Neutrophil (primary cell): ENCODE measurements around the gene ARID5B.

Source experiments
- H3K27ac ChIP-seq: fragments of 200-600 bp; sonication (generic); 2 replicates; pipeline ENCODE4 v1.5.1; 2016; ENCODE audit warnings: mild to moderate bottlenecking, moderate library complexity
- H3K27me3 ChIP-seq: fragments of 200-600 bp; sonication (generic); 2 replicates; pipeline ENCODE4 v1.6.0; 2016; ENCODE audit warnings: mild to moderate bottlenecking
- H3K36me3 ChIP-seq: fragments of 200-600 bp; sonication (generic); 2 replicates; pipeline ENCODE4 v1.5.1; 2017
- H3K4me1 ChIP-seq, 2 experiments: fragments of 200-600 bp in 1 of 2; sonication (generic) in 1 of 2; 1 replicate in 1 of 2; 2 replicates in 1 of 2; pipeline versions ENCODE4 v1.5.1 to v1.6.1; 2013 to 2016; ENCODE audit warnings: low read depth in 1 of 2, low read length in 1 of 2, mild to moderate bottlenecking in 1 of 2, moderate library complexity in 1 of 2; ENCODE audit not compliant: control insufficient read depth in 1 of 2, insufficient read depth in 1 of 2
- H3K4me3 ChIP-seq, 2 experiments: fragments of 200-600 bp in 1 of 2; sonication (generic) in 1 of 2; 1 replicate in 1 of 2; 2 replicates in 1 of 2; pipeline ENCODE4 v1.5.1; 2013 to 2016; ENCODE audit warnings: low read depth in 1 of 2, low read length in 1 of 2, mild to moderate bottlenecking in 1 of 2, moderate library complexity in 1 of 2
- H3K9me3 ChIP-seq: fragments of 200-600 bp; sonication (generic); 2 replicates; pipeline ENCODE4 v1.5.1; 2016
- CTCF ChIP-seq: fragments of 200-600 bp; sonication (generic); IDR thresholded peaks from 2 replicates; pipeline ENCODE4 v1.5.1; 2016; ENCODE audit warnings: antibody characterized with exemption

ARID5B gene

GRCh38 chr10:62093863-62094291, 192.4 kb downstream of the ARID5B start:
- Histone ChIP-seq H3K36me3 (no peaks in the 10 kb centered on the region), H3K4me3 (no peak overlapping the region), H3K9me3 (no peaks in the 10 kb centered on the region), H3K4me1 (no peaks in the 10 kb centered on the region), H3K27ac (no peak overlapping the region), H3K27me3 (no peaks in the 10 kb centered on the region)
- TF ChIP-seq CTCF, result no peak

- TF ChIP-seq CTCF, result no peak
- Histone ChIP-seq H3K27ac (no peak overlapping the region), H3K36me3 (no peaks in the 10 kb centered on the region)
Measured at GRCh38 chr10:62095181-62096122, 194.0 kb downstream of the ARID5B start.

GRCh38 chr10:62096256-62096933, 194.9 kb downstream of the ARID5B start:
- no peak for TF ChIP-seq CTCF
- Histone ChIP-seq H3K27ac (no peak overlapping the region), H3K36me3 (no peaks in the 10 kb centered on the region), H3K9me3 (no peaks in the 10 kb centered on the region), H3K27me3 (no peaks in the 10 kb centered on the region), H3K4me1 (no peaks in the 10 kb centered on the region), H3K4me3 (no peak overlapping the region)

More at GRCh38 chr10:62095181-62096122, 194.0 kb downstream of the ARID5B start:
- H3K4me3 ChIP-seq, result no peak overlapping the region
- no peaks in the 10 kb centered on the region for H3K27me3 ChIP-seq
- no peaks in the 10 kb centered on the region for H3K4me1 ChIP-seq
- no peaks in the 10 kb centered on the region for H3K9me3 ChIP-seq

DNA sequence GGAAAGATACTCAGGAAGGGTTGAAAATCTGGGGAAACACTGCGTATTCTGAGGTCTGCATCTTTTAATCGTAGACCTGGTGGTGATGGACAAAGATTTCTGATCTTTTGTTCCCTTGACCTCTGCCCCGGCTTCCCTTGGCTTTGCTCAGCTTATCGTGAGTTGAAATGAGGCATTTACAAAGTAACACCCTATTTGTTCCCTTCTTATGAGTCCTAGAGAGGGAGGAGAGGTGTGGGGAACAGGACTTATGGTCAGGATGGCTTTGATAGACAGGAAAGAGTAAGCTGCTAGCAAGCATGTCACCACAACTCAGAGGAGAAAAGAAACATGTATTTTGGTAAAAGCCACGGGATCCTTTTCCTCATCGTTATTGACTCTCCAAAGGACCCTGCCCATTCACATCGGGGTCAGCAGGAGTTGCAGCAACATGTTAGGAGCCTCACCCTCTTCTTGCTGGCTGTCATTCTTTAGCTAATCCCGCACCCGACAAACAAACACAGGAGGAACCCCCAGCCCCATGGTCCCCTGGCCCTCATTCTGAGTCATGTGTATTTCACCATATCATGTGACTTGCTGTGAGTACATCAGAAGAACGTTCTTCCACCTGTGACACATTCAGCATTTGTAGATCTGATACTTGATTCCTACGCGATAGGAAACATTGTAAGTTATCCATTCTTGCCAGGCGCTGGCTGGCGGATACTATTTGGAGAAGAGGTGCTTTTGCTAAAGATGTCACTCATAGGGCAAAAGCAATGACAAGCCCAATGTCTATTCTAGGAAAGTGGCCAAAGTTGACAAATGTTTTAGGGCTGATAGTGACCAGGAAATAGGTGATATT, 197.0 kb downstream of the ARID5B start:
- no peaks in the 10 kb centered on the region for H3K36me3 ChIP-seq
- no peaks in the 10 kb centered on the region for H3K27me3 ChIP-seq
- H3K27ac ChIP-seq, result no peak overlapping the region
- H3K9me3 ChIP-seq, result no peaks in the 10 kb centered on the region
- no peak for TF ChIP-seq CTCF
- H3K4me1 ChIP-seq, result no peaks in the 10 kb centered on the region
- no peak overlapping the region for H3K4me3 ChIP-seq

- no peaks in the 10 kb centered on the region for H3K9me3 ChIP-seq
- H3K27me3 ChIP-seq, result no peaks in the 10 kb centered on the region
- no peak overlapping the region for H3K4me3 ChIP-seq
- H3K4me1 ChIP-seq, result no peaks in the 10 kb centered on the region
- no peak overlapping the region for H3K27ac ChIP-seq
- H3K36me3 ChIP-seq, result no peaks in the 10 kb centered on the region
- TF ChIP-seq CTCF, result no peak
Measured at GRCh38 chr10:62099299-62099698, 197.8 kb downstream of the ARID5B start.
